ENCODE measurements around the gene RIMKLB.

DNA sequence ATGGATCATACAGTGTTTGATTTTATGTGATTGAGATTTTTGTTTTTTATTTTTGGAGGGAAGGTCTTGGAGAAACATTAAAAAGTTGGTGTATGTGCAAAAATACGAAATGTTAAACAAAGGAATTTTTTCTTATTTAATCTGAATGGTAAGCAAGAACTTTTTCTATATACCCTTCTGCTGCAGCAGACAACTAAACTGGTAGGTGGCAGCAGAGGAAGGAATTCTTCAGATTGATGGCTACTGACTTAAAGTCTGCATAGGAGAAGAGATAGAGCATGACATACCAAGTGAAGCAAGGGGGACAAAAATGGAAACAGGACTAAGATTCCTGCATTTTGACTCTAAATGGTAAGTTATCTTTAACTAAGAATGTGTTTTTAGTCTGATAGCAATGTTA lies 82.6 kb downstream of the RIMKLB start:
- TF ChIP-seq, protein P1, sequence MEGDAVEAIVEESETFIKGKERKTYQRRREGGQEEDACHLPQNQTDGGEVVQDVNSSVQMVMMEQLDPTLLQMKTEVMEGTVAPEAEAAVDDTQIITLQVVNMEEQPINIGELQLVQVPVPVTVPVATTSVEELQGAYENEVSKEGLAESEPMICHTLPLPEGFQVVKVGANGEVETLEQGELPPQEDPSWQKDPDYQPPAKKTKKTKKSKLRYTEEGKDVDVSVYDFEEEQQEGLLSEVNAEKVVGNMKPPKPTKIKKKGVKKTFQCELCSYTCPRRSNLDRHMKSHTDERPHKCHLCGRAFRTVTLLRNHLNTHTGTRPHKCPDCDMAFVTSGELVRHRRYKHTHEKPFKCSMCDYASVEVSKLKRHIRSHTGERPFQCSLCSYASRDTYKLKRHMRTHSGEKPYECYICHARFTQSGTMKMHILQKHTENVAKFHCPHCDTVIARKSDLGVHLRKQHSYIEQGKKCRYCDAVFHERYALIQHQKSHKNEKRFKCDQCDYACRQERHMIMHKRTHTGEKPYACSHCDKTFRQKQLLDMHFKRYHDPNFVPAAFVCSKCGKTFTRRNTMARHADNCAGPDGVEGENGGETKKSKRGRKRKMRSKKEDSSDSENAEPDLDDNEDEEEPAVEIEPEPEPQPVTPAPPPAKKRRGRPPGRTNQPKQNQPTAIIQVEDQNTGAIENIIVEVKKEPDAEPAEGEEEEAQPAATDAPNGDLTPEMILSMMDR (IDR thresholded peaks at IDR 0.05; ENCODE audit: insufficient read depth, low read length): no peak
- TF ChIP-seq, protein P2, sequence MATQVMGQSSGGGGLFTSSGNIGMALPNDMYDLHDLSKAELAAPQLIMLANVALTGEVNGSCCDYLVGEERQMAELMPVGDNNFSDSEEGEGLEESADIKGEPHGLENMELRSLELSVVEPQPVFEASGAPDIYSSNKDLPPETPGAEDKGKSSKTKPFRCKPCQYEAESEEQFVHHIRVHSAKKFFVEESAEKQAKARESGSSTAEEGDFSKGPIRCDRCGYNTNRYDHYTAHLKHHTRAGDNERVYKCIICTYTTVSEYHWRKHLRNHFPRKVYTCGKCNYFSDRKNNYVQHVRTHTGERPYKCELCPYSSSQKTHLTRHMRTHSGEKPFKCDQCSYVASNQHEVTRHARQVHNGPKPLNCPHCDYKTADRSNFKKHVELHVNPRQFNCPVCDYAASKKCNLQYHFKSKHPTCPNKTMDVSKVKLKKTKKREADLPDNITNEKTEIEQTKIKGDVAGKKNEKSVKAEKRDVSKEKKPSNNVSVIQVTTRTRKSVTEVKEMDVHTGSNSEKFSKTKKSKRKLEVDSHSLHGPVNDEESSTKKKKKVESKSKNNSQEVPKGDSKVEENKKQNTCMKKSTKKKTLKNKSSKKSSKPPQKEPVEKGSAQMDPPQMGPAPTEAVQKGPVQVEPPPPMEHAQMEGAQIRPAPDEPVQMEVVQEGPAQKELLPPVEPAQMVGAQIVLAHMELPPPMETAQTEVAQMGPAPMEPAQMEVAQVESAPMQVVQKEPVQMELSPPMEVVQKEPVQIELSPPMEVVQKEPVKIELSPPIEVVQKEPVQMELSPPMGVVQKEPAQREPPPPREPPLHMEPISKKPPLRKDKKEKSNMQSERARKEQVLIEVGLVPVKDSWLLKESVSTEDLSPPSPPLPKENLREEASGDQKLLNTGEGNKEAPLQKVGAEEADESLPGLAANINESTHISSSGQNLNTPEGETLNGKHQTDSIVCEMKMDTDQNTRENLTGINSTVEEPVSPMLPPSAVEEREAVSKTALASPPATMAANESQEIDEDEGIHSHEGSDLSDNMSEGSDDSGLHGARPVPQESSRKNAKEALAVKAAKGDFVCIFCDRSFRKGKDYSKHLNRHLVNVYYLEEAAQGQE (IDR thresholded peaks at IDR 0.05; ENCODE audit: insufficient replicate concordance, low read depth): no peak

Measured in HL-60 (cell line).